GM12801 (cell line): ENCODE measurements around the gene ADGRB3.

Experiments
- TF ChIP-seq, protein P1 (sequence below): IDR thresholded peaks from one replicate; pipeline ENCODE4 v1.5.1; 2011; ENCODE audit warnings: control low read depth; ENCODE audit not compliant: insufficient read length; ENCODE audit errors: extremely low read depth

ADGRB3 gene

DNA sequence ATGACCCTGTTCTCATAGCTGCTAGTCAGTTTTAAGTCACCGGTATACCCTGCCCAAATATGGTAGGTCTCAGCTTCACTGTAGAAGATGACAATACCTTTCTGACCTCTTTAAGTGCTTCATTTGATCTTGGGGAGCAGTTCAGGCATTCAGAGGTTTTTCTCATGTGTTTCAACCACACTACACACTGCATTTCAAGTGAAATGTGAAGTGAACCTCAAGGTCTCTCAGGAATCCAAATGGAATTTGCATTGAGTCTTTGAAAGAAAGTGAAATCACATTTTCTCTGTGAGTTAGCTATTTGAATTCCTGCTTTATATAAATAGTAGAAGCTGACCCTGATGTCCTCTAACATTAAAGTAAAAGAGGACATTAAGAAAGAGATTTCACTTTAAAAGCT, 461.6 kb downstream of the ADGRB3 start:
- TF ChIP-seq, protein P1, sequence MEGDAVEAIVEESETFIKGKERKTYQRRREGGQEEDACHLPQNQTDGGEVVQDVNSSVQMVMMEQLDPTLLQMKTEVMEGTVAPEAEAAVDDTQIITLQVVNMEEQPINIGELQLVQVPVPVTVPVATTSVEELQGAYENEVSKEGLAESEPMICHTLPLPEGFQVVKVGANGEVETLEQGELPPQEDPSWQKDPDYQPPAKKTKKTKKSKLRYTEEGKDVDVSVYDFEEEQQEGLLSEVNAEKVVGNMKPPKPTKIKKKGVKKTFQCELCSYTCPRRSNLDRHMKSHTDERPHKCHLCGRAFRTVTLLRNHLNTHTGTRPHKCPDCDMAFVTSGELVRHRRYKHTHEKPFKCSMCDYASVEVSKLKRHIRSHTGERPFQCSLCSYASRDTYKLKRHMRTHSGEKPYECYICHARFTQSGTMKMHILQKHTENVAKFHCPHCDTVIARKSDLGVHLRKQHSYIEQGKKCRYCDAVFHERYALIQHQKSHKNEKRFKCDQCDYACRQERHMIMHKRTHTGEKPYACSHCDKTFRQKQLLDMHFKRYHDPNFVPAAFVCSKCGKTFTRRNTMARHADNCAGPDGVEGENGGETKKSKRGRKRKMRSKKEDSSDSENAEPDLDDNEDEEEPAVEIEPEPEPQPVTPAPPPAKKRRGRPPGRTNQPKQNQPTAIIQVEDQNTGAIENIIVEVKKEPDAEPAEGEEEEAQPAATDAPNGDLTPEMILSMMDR, result no peak

GRCh38 chr6:69097948-69098347, 462.9 kb downstream of the ADGRB3 start:
- TF ChIP-seq, protein P1, result no peak

DNA sequence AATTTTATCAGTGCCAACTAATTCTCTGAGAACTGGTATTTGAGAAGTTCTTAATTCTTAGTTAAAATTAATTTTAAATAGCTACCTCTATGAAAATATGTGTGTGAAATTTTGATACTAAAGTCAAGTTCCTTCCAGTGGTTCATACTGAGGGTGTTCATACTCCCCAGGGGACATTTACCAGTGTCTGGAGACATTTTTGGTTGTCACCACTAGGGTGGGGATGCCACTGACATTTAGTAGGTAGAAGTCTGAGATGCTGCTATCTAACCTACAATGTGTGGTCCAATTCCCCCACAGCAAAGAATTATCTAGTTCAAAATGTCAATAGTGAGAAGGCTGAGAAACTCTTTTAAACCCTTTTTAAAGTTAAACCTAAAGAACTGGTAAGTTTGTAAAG, 463.8 kb downstream of the ADGRB3 start:
- TF ChIP-seq, protein P1, result no peak

GRCh38 chr6:69100772-69101171, 465.7 kb downstream of the ADGRB3 start:
- TF ChIP-seq, protein P1, result no peak

- TF ChIP-seq, protein P1, result no peak
Measured at GRCh38 chr6:69102416-69102815, 467.3 kb downstream of the ADGRB3 start.

GRCh38 chr6:69105288-69105687, 470.2 kb downstream of the ADGRB3 start:
- TF ChIP-seq, protein P1, result no peak

GRCh38 chr6:69106511-69106910, 471.4 kb downstream of the ADGRB3 start:
- TF ChIP-seq, protein P1, result no peak

DNA sequence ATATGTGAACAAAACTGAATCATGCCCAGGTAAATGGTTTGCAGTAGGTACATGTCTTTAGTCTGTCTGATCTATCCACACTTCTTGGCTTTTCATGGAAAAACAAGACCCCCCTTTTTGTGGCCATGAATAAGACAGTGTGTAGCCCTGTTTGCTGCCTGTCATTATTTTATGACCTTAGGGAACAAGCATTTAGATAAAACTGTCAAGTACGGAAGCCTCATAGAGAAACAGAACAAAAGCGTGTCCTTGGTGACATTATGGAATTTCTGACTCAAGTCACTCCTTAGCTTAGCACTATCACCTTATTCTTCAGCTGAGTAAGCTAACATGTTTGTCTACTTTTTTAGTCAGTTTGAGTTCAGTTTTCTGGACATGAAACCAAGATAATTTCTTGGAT, 476.2 kb downstream of the ADGRB3 start:
- TF ChIP-seq, protein P1, result no peak
